D721Med (cell line): ENCODE data around the gene ACSL6.

ENCODE experiments used
- DNase-seq: peaks from one replicate; pipeline ENCODE4 v3.0.0; 2011; ENCODE audit warnings: low spot score; ENCODE audit not compliant: insufficient read length
- FAIRE-seq: peaks from 2 replicates; lab custom pipeline; 2011; peaks lifted over from hg19 to GRCh38; lab: Jason Lieb, UNC
- TF ChIP-seq, protein P1 (sequence below): IDR thresholded peaks from 2 replicates; pipeline ENCODE4 v1.5.1; 2012; ENCODE audit warnings: mild to moderate bottlenecking, control low read depth; ENCODE audit not compliant: insufficient read depth; ENCODE audit errors: missing control alignments

Gene ACSL6

DNA sequence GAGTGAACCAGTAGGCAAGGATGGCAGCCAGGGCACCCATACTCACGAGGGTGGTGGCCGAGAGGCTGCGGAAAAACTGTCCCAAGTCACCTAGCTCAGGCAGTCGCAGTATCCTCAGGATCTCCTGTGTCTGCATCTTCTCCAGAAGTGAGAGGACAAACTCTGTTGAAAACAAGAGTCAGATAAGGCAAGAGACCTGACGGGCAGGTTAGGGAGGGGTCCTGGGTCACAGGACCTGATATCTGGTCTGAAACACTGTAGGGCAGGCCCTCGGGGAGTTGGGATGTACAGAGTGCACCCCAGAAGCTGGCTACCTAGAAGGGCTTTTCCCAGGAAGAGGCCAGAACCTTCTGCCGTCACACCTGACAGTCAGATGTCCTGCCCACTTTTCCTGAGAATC lies 17.4 kb downstream of the ACSL6 start:
- TF ChIP-seq, protein P1, sequence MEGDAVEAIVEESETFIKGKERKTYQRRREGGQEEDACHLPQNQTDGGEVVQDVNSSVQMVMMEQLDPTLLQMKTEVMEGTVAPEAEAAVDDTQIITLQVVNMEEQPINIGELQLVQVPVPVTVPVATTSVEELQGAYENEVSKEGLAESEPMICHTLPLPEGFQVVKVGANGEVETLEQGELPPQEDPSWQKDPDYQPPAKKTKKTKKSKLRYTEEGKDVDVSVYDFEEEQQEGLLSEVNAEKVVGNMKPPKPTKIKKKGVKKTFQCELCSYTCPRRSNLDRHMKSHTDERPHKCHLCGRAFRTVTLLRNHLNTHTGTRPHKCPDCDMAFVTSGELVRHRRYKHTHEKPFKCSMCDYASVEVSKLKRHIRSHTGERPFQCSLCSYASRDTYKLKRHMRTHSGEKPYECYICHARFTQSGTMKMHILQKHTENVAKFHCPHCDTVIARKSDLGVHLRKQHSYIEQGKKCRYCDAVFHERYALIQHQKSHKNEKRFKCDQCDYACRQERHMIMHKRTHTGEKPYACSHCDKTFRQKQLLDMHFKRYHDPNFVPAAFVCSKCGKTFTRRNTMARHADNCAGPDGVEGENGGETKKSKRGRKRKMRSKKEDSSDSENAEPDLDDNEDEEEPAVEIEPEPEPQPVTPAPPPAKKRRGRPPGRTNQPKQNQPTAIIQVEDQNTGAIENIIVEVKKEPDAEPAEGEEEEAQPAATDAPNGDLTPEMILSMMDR: no peak
- DNase-seq (no peak), FAIRE-seq (no peak)

DNA sequence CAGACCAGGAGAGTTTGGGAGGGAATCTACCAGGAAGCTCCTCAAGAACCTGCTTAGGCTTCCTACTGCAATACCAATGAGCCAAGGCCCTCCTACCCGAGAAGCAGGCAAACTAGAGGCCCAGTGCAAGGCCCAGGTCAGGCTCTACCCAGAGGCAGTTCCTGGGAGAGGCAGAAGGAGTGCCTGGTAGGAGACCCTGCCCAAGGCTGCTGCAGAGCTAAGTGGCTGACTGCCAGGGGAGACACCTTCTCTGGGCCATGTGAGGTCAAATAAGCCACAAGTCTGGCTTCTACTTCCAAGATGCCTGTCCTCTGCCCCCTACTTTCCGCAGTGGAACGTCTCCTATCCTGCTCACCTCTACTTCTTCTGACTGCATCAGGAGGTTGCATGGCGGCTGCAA lies 17.8 kb downstream of the ACSL6 start:
- TF ChIP-seq, protein P1: no peak
- DNase-seq: no peak
- FAIRE-seq: no peak

DNA sequence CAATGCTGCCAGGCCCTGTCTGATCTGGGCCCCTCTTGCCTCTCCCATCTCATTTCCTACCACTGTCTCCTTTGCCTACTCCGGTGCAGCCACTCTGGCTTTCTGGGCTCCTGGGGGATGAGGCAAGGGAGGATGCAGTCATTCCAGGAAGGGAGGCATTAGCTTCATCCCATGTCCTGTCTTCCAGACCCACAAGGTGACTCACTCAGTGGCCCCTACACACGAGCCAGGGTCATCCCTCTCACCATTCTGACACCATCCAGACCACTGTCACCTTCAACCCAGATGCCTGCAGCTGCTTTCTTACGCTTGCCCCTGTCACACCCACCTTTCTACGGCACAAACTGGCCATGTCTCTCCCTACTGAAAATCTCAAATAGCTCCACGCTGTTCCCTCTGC lies 19.1 kb downstream of the ACSL6 start:
- no peak for FAIRE-seq
- TF ChIP-seq, protein P1: no peak
- DNase-seq: no peak

DNA sequence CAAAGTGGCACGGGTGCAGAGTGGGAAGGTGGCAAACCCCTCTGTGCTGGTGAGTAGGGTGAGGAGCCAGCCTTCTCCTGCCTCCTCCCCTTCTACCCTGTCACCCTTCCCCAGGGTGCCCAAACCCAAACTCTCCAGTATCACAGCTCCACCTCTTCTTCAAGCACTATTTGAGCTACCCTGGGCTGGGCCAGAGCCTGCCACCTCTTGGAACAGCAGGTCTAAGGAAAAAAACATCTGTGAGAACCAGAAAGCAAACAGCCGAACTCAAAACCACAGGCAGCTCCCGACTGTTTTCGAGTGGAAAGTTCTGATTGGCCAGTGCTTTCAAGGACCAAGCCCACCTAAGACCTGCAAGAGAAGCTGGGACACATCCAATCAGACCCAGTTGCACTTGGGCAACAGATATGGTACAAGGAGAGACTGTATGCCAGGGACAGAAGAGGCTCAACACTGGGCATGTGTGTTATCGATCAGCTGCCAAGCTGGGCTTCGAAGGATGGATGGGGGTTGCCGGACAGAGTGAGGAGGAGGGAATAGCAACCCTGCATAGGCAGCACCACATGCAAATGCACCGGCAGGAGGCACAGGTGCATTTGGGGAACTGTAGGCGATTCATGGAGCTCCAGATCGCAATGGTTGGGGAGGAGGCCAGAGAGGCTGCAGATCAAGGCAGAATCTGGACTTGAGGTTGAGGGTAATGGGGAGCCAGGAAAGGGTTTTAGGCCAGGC lies 19.7 kb downstream of the ACSL6 start:
- no peak for DNase-seq
- FAIRE-seq: no peak
- TF ChIP-seq, protein P1: no peak

DNA sequence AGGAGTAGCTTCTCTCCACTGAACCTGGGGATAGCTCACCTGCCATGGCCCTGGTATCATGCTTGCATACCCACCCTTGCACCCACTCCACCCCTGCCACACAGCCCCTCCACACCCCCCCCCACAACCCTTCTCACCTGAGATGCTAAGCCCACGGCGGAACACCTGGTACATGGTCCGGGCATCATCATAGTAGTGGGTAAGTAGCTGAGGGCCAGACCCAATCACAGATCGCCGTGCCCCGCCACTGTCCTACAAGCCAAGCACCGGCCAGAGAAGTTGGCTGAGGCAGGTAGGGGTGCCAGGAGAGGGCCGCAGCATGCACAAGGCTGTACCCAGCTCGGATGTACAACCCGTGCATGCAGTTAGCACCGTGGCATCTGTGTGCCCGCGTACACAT lies 20.7 kb downstream of the ACSL6 start:
- TF ChIP-seq, protein P1: no peak
- DNase-seq (no peak), FAIRE-seq (no peak)

DNA sequence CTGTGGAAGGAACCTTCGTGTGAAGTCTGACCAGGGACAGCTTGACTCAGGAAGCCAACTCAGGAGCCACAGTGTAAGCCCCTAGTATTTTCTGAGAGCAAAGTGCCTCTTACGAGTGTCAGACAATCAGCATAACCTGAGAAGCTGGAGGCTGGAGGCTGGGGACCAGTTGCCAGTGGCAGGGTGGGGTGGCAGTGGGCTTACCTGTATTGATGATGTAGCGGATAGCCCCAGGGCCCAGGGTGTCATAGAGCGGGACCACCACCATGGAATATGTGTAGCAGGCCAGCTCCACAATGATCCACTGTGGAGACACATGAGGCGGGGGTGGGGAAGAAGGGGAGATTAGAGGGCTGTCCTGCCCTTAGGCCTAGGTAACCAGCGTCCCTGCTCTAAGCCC lies 22.9 kb downstream of the ACSL6 start:
- FAIRE-seq (no peak), DNase-seq (no peak)
- TF ChIP-seq, protein P1: no peak

DNA sequence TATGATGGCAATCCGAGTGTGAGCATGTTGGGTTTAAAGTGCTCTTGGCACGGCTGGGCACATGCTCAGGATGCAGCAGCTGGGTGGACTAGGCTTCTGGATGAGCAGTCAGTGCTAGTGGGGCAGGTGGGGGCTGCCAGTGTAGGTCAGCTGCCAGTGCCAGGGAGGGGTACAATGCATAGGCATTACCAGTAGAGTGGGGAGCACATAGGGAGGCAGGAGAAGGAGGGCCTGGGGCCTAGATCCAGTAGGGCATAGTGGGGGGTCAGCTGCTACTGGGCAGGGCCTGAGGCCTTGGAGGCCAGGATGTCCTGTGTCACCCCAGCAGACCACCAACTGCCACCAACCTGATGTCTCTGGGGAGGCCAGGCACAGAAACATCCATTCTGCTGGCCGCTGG lies 24.2 kb downstream of the ACSL6 start:
- FAIRE-seq: no peak

More for the DNA sequence above, 24.2 kb downstream of the ACSL6 start:
- no peak for DNase-seq
- TF ChIP-seq, protein P1: no peak
